GM18511 (cell line): ENCODE measurements around the gene EIF4G3.
"Not testable (repeated sequence)": the region's sequence is repeated elsewhere in the genome, so short reads cannot be mapped to it uniquely, and the experiment has no call there.

ENCODE experiments used
- ATAC-seq: cut with Tn5 transposase; IDR thresholded peaks from one replicate; pipeline ENCODE4 v1.9.1; 2021; ENCODE audit warnings: mild to moderate bottlenecking, moderate library complexity; ENCODE audit not compliant: unreplicated experiment

EIF4G3 gene

DNA sequence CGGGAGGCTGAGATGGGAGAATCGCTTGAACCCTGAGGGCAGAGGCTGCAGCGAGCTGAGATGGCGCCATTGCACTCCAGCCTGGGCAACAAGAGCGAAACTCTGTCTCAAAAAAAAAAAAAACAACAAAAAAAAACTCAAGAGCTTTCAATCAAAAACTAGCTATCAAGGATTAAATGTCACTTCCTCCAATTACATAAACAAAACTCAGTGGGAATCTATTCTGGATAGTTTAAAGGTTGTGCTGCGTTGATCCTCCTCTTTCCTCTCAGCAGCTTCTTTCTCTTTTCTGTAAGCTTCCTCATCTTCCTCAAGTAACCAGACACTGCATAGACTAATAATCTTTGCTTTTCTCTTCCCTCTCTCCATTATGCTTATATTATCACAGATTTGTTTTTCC, 20.7 kb downstream of the EIF4G3 start:
- no peak for ATAC-seq

DNA sequence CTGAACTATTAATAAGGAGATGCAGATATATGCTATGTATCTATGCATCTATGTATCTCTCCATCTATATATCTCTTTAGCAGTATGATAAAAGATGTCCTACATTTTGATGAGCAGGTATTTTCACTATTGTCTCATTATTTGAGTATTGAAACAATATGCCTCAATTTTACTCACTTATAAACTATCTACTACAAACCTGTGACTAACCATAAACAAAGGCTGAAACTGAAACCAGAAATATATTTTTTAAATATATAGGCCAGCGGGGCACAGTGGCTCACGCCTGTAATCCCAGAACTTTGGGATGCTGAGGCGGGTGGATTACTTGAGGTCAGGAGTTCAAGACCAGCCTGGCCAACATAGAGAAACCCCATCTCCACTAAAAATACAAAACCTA, 22.0 kb downstream of the EIF4G3 start:
- ATAC-seq, result no peak

DNA sequence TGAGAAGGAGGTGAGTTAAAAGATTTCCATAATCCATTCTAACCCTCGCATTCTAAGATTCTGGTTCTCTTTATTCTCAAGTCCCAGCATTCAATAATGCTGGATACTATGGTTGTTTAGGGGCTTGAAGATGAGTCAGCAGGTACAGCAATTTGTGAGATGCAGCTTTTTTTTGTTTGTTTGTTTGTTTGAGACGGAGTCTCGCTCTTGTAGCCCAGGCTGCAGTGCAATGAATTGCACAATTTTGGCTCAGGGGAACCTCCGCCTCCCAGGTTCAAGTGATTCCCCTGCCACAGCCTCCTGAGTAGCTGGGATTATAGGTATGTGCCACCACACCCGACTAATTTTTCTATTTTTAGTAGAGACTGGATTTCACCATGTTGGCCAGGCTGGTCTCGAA, 23.3 kb downstream of the EIF4G3 start:
- ATAC-seq, result no peak

DNA sequence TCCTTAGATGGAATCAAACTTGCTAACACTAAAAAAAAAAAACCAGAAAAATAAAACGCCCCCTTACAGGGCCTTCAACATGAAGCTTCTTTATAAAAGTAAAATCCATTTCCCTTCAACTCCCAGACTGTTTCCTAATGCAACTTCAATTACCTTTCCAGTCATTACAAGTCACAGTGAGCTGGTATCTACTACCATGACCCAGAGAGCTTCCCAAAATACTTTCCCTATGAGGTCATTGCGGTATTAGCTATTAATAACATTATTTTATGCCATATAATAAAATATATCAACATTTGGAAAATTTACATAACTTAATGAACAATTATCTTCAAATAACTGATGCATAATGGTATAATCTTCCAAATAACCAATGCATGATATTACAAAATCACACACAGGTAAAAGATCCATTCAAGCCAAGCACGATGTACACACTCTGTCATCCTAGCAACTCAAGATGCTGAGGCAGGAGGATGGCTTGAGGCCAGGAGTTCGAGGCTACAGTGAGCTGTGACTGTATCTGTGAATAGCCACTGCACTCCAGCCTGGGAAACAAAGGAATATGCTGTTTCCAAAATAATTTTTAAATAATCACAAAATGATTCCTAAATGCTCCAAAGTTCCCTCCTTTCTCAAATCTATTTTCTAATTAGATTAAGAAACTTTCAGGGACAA, 24.1 kb downstream of the EIF4G3 start:
- no peak for ATAC-seq

DNA sequence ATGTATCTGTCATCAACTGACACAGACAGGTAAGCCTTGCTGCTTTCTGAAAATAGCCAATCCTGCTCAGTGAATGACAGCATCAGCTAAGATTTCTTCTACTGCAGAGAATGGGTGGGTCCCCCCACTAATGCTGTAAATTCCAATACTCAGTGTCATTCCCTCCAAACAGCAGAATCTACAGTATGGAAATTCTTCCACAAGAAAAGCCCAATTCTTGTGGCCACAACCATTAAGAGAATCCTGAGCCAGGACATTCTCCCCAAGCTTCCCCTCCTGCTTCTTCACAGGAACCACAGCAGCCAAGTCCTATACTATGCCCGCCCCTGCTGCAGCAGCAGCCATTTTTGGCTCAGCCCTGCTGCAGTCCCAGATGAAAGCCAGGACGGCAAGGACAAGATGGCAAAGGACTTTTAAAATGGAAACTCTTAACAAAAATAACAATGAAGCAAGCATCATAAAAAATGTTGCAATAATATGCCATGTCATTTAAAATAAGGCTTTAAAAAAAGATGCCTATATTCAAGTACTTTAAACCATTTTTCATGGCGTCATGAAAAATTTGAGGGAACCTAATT, 26.8 kb downstream of the EIF4G3 start:
- no peak for ATAC-seq

DNA sequence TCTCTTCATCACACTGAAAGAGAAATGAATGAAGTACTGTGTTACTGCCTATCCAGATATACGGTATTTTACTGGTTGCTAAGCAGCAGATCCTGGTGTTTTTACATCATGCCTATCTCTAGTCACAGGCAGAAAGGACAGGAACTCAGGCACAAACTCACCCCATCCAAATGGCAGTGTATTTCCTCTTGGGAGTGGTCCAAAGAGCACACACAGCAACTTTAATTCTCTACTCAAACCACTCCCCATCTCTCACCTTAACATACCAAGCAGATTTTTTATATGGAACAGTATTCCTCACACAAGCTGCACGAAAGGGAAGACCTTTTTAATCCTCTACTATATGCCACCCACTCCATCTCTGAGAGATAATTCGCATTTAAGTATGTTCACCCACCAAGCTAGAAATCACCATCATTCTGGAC, 27.3 kb downstream of the EIF4G3 start:
- ATAC-seq, result no peak

DNA sequence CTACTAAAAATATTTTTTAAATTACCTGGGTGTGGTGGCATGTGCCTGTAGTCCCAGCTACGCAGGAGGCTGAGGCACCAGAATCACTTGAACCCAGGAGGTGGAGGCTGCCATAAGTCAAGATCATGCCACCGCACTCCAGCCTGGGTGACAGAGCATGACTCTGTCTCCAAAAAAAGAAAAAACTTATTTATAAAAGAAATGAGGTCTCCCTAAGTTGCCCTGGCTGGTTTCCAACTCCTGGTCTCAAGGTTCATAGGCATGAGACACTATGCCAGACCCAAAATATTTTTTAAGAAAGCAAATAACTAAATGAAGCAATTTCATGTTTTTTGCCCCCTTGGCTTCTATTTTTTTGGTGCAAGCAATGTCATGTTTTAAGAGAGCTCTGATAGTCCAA, 32.9 kb downstream of the EIF4G3 start:
- ATAC-seq, result no peak

DNA sequence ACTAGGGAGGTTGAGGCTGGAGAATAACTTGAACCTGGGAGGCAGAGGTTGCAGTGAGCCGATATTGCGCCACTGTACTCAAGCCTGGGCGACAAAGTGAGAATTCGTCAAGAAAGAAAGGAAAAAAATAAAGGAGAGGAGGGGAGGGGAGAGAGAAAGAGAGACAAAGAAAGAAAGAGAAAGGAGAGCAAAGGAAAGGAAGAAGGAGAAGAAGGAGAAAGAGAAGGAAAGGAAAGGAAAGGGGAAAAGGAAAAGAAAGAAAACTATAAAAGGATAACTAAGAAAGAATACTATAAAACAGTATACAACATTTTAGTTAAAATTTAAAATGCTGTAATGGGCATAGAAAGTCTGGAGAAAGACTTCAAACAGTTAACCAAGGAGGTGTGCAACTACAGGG, 33.6 kb downstream of the EIF4G3 start:
- no peak for ATAC-seq

DNA sequence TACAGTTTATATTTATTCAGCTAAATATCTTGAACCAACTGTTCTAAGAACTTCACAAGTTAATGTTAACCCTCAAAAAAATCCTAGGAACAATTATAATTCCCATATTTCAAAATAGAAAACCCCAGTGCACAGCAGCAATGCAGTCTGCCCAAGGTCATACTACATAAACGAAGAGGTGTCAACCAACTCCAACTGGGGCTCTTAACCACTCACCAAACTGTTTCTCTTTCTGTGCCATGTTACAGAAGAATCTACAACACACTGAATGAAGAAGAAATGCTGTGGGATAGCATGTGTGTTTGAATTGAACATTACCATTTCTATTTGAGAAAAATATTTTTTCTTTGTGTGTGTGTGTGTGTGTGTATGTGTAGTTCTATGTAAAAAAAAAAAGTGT, 35.7 kb downstream of the EIF4G3 start:
- no peak for ATAC-seq

DNA sequence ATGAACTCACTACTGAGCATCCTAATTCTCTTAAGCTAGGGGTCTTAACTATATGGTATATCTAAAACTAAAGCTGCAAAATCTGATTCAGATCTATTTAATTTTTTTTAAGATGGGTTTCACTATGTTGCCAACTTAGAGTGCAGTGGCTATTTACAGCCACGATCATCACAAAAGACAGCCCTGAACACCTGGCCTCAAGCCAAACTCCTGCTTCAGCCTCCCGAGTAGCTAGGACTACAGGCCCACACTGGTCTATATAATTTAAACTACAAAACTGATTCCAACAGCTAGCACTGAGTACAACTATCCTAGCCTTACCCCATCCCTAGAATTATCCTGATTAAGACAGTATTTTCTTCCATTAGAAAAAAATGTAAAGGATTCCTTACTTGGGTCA, 37.1 kb downstream of the EIF4G3 start:
- no peak for ATAC-seq

DNA sequence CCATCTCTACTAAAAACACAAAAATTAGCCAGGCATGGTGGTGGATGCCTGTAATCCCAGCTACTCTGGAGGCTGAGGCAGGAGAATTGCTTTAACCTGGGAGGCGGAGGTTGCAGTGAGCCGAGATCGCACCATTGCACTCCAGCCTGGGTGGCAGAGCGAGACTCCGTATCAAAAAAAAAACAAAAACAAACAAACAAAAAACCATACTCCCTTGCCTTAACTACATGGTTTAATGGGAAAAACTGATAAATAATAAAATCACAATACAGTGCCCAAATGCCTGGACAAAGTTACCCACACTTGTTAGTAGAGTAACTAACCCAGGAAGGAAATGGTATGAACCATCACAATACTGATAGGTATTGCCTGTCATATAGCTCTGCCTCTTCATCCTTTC, 40.4 kb downstream of the EIF4G3 start:
- not testable (repeated sequence) for ATAC-seq

DNA sequence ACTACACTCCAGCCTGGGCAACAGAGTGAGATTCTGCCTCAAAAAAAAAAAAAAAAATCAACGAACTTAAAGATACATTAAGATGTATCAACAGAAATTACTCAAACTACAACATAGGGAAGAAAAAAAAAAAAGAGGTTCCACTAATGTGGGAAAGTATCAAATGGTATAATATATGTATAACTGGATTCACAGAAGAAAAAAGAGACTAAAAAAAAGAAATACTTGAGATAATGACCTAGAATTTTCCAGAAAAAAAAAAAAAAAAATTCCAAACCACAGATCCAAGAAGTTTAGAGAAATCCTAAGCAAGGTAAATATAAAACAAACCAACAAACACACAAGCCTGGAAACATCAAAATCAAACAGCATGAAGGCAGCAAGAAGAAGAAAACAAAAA, 45.5 kb downstream of the EIF4G3 start:
- no peak for ATAC-seq

DNA sequence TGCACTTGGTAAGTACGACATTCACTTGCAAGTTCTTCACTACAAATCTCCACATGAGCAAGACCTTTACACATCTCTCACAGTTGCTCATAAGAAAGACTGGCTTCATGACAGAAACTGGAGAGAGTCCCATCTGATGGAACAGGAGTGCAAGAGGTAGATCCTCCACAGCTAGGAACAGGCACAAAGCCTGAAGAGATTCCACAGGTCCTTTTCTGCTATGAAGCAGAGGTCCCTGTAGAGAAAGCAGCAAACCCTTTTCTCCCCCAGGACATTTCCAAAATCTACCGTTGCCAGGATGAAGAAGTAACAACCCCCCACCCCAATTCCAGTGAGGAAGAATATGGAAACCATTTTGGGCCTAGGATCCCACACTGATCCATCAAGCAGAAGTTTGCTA, 47.3 kb downstream of the EIF4G3 start:
- no peak for ATAC-seq

DNA sequence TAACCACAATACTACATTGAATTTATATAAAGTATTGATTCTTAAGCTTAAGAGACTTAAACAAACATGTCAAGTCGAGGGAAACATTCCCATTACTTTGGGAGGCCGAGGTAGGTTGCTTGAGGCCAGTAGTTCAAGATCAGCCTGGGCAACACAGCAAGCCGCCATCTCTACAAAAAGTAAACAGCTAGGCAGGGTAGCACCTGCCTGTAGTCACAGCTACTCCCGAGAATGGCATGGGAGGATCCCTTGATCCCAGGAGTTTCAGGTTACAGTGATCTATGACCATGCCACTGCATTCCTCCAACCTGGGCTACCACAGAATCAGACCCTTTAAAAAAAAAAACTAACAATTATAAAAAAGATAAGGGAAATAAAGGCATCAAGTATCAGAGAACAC, 50.4 kb downstream of the EIF4G3 start:
- ATAC-seq, result no peak

DNA sequence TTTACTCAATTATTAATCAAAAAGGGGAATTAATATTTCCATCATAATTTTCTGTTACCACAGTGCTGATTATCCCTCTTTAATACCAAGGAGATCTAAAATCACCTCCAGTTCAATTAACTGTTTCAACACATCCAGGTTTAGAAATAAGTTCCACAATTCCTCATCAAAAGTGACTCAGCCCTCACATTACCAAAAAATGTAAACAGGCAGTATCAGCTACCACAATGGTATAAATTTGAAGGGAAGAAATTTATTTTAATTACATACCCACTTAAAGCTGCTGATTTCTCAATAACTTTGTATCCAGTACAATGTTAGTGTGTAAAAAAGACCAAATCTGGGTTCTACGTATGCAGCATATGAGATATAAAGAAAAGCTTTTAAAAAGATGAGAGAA, 51.9 kb downstream of the EIF4G3 start:
- no peak for ATAC-seq

DNA sequence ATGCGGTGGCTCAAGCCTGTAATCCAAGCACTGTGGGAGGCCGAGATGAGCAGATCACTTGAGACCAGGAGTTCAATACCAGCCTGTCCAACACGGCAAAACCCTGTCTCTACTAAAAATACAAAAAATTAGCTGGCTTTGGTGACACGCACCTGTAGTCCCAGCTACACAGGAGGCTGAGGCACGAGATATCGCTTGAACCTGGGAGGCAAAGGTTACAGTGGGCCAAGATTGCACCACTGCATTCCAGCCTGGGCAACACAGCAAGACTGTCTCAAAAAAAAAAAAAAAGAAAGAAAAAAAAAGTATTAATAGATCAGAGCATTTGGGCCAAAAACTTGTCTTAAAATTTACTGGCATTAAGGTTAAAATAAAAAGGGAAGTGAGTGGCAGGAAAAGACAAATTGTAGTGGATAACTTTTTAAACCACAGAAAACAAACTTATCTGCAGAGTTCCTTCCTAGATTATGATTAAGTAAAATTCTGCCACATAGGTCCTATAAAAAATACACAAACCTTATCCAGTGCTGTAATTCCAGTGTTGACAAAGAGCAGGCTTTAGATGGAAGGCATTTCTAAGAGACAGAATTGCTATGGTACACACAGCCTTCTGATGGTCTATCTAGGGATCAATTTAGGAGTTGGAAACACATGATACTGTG, 53.3 kb downstream of the EIF4G3 start:
- ATAC-seq, result no peak

DNA sequence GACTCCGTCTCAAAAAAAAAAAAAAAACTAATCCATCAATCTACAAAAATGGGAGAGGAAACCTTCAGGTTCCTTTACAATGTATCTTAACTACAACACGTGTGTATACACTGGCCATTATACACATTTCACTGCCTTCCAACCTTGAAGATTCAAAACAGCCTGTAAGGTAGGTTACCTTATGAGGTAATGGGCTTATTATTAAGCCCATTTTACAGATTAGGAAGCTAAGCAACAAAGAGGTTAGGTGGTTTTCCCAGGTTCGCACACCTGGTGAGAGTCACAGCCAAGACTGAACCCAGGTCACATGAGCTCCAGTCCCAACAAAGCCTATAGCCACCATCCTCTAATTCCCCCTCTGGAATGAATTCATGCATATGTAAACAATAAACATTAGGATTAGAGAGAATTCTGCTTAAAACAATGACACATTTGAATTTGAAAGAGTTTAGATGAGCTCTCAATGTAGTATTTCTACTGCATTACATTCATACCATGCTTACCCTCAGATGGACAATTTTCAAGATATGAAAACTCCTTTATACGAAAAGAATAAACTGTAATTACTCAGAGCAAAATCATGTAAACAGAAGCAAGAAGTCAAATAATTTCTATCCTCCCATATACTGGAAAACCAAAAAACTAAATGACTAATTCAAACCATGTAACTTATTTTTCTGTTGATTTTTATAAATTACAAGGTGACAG, 54.8 kb downstream of the EIF4G3 start:
- ATAC-seq, result no peak

DNA sequence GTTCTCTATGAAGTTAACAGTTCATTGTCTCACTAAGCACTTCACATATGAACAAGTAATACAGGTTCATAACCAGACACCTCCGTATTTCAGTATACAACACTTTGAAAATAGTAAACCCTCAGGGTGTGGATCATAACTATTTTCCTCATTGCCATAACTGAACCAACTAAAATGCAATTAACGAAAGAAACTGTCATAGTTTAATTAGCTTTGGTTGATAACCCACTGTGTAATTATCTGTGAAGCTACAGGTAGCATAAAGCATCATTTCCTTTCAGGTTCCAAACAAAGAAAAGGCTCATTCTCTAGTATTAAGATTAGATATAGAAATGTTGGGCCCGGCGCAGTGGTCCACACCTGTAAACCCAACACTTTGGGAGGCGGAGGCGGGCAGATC, 58.5 kb downstream of the EIF4G3 start:
- no peak for ATAC-seq

DNA sequence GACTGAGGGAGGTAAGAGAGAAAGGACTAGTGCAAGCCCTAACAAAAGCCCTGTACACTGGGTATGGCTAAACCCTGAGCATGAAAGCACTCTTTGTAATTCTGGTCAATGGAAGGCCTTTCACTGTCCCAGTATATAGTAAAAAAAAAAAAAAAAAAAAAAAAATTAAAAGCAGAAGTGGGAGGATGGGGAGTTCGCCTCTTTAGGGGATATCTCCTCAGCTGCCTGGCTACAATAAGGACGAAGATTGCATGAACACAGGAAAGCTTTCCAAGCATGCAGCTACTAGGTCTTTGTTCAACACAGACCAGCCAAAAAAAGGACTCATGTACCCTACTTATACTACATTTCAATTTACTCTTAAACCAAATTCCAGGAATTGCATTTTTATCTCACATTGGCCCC, 59.1 kb downstream of the EIF4G3 start:
- no peak for ATAC-seq

DNA sequence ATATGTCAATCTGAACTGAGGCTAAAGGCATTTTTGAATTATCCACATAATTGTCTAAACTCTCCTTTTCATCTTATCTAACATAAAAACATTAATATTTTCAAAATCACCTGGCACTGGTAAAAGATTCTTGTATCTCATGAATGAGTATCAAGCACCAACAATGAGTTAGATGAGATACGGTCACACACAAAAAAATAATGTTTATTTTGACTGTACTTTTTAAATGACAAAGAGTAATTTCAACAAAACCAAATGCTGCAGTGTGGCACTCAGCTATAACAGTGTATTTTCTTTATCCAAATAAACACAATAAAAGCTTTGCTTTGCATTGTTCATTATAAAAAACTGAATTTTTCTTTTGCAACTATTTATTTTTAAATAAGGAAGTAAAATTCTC, 59.5 kb downstream of the EIF4G3 start:
- no peak for ATAC-seq

DNA sequence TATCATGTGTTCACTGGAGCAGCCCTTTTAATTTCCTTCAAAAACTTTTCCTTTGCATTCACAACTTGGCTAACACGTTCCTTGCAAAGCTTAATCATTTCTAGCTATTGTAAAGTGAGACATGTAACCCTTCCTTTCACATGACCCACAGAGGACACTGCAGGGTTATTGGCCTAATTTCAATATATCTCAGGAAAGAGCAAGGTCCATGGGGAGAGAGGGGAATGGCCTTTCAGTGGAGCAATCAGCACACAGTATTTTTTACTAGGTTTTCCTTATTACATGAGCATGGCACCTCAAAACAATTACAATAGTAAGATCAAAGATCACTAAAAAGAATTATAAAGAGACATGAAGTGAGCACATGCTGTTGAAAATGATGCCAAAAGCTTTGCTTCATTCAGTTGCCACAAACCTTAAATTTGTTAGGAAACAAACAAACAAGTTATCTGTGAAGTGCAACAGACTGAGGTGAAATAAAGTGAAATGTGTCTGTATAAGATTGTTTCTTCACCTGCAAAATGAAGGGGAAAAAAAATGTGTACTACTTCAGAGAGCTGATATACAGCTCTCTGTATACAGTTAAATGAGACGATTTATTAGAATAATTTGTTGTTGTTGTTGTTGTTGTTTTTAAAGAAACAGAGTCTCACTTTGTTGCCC, 61.5 kb downstream of the EIF4G3 start:
- no peak for ATAC-seq
